22Rv1 (cell line): ENCODE results near the gene NUTM1.
"Not testable (repeated sequence)": the region's sequence is repeated elsewhere in the genome, so short reads cannot be mapped to it uniquely, and the experiment has no call there.

Source experiments
- CTCF ChIP-seq: fragments of 450-650 bp; IDR thresholded peaks from 2 replicates; pipeline ENCODE4 v1.5.1; 2017; ENCODE audit warnings: mild to moderate bottlenecking
- ZFX ChIP-seq: fragments of 450-650 bp; IDR thresholded peaks from 2 replicates; pipeline ENCODE4 v1.6.1; 2017; ENCODE audit warnings: antibody characterized with exemption, borderline replicate concordance

GRCh38 chr15:34403899-34404298 lies 60.8 kb downstream of the NUTM1 start:
- TF ChIP-seq CTCF, ZFX: not testable (repeated sequence)
